GM21526 (cell line): ENCODE data around the gene TEKT5.
"Not testable (repeated sequence)": the region's sequence is repeated elsewhere in the genome, so short reads cannot be mapped to it uniquely, and the experiment has no call there.

ENCODE experiments used
- ATAC-seq: cut with Tn5 transposase; IDR thresholded peaks from one replicate; pipeline ENCODE4 v1.9.1; 2021; ENCODE audit warnings: moderate library complexity; ENCODE audit not compliant: unreplicated experiment, low FRiP score

The TEKT5 gene

GRCh38 chr16:10638101-10638500 is 56.6 kb downstream of the TEKT5 start:
- ATAC-seq: no peak

GRCh38 chr16:10637337-10638037 is 57.2 kb downstream of the TEKT5 start:
- no peak for ATAC-seq

GRCh38 chr16:10635365-10636021 is 59.2 kb downstream of the TEKT5 start:
- no peak for ATAC-seq

- not testable (repeated sequence) for ATAC-seq
Observed at GRCh38 chr16:10633429-10633828, 61.3 kb downstream of the TEKT5 start.

- no peak for ATAC-seq
Observed at GRCh38 chr16:10631886-10632285, 62.8 kb downstream of the TEKT5 start.

GRCh38 chr16:10629592-10629963 is 65.2 kb downstream of the TEKT5 start:
- no peak for ATAC-seq

GRCh38 chr16:10625595-10626357 is 69.0 kb downstream of the TEKT5 start:
- no peak for ATAC-seq

GRCh38 chr16:10624527-10624926 is 70.2 kb downstream of the TEKT5 start:
- ATAC-seq: no peak

GRCh38 chr16:10623059-10623458 is 71.7 kb downstream of the TEKT5 start:
- ATAC-seq: no peak

- ATAC-seq: no peak
Observed at GRCh38 chr16:10622036-10622921, 72.5 kb downstream of the TEKT5 start.

GRCh38 chr16:10621216-10621949 is 73.3 kb downstream of the TEKT5 start:
- not testable (repeated sequence) for ATAC-seq

GRCh38 chr16:10620120-10620519 is 74.6 kb downstream of the TEKT5 start:
- no peak for ATAC-seq

- ATAC-seq: no peak
Observed at GRCh38 chr16:10619271-10619849, 75.4 kb downstream of the TEKT5 start.

GRCh38 chr16:10618710-10619209 is 76.0 kb downstream of the TEKT5 start:
- no peak for ATAC-seq

GRCh38 chr16:10617662-10618420 is 76.9 kb downstream of the TEKT5 start:
- no peak for ATAC-seq

- no peak for ATAC-seq
Observed at GRCh38 chr16:10616756-10617640, 77.7 kb downstream of the TEKT5 start.

GRCh38 chr16:10616419-10616755 is 78.3 kb downstream of the TEKT5 start:
- ATAC-seq: no peak

GRCh38 chr16:10614685-10615084 is 80.0 kb downstream of the TEKT5 start:
- ATAC-seq: no peak
